HEK293 (cell line): ENCODE results near the gene DDX25.

ENCODE experiments used
- SP7 ChIP-seq: fragments of 450-650 bp; formaldehyde crosslinking; IDR thresholded peaks from 2 replicates; pipeline ENCODE4 v1.5.1; 2016; ENCODE audit warnings: missing biosample characterization, missing genetic modification characterization
- ZNF121 ChIP-seq: fragments of 450-650 bp; formaldehyde crosslinking; IDR thresholded peaks from 2 replicates; pipeline ENCODE4 v1.5.1; 2016; ENCODE audit warnings: missing biosample characterization, missing genetic modification characterization
- ZNF629 ChIP-seq: fragments of 450-650 bp; formaldehyde crosslinking; IDR thresholded peaks from 2 replicates; pipeline ENCODE4 v1.5.1; 2017; ENCODE audit warnings: missing biosample characterization, missing genetic modification characterization
- ZNF654 ChIP-seq: fragments of 450-650 bp; formaldehyde crosslinking; IDR thresholded peaks from 2 replicates; pipeline ENCODE4 v1.5.1; 2016; ENCODE audit warnings: low read depth, missing biosample characterization, missing genetic modification characterization
- ZNF830 ChIP-seq: fragments of 450-650 bp; IDR thresholded peaks from 2 replicates; pipeline ENCODE4 v1.5.0; 2018; ENCODE audit warnings: missing biosample characterization, missing genetic modification characterization, low read depth, mild to moderate bottlenecking, moderate library complexity
- TF ChIP-seq, protein P1 (sequence below): fragments of 450-650 bp; formaldehyde crosslinking; IDR thresholded peaks from 2 replicates; pipeline ENCODE4 v1.5.1; 2016; ENCODE audit warnings: missing biosample characterization, missing genetic modification characterization
- TF ChIP-seq, protein P2 (sequence below): fragments of 450-650 bp; formaldehyde crosslinking; IDR thresholded peaks from 2 replicates; pipeline ENCODE4 v1.5.1; 2016; ENCODE audit warnings: missing biosample characterization, missing genetic modification characterization
- TF ChIP-seq, protein P3 (sequence below): fragments of 450-650 bp; formaldehyde crosslinking; IDR thresholded peaks from 2 replicates; pipeline ENCODE4 v1.5.1; 2016; ENCODE audit warnings: missing biosample characterization, missing genetic modification characterization, low read depth
- TF ChIP-seq, protein P4 (sequence below): fragments of 450-650 bp; formaldehyde crosslinking; IDR thresholded peaks from 2 replicates; pipeline ENCODE4 v1.5.1; 2016; ENCODE audit warnings: missing biosample characterization, missing genetic modification characterization
- TF ChIP-seq, protein P5 (sequence below): fragments of 450-650 bp; formaldehyde crosslinking; IDR thresholded peaks from 2 replicates; pipeline ENCODE4 v1.5.0; 2017; ENCODE audit warnings: missing biosample characterization, missing genetic modification characterization, borderline replicate concordance
- TF ChIP-seq, protein P6 (sequence below): fragments of 450-650 bp; formaldehyde crosslinking; IDR thresholded peaks from 2 replicates; pipeline ENCODE4 v1.5.1; 2016; ENCODE audit warnings: missing biosample characterization, missing genetic modification characterization, low read depth

DDX25 gene

DNA sequence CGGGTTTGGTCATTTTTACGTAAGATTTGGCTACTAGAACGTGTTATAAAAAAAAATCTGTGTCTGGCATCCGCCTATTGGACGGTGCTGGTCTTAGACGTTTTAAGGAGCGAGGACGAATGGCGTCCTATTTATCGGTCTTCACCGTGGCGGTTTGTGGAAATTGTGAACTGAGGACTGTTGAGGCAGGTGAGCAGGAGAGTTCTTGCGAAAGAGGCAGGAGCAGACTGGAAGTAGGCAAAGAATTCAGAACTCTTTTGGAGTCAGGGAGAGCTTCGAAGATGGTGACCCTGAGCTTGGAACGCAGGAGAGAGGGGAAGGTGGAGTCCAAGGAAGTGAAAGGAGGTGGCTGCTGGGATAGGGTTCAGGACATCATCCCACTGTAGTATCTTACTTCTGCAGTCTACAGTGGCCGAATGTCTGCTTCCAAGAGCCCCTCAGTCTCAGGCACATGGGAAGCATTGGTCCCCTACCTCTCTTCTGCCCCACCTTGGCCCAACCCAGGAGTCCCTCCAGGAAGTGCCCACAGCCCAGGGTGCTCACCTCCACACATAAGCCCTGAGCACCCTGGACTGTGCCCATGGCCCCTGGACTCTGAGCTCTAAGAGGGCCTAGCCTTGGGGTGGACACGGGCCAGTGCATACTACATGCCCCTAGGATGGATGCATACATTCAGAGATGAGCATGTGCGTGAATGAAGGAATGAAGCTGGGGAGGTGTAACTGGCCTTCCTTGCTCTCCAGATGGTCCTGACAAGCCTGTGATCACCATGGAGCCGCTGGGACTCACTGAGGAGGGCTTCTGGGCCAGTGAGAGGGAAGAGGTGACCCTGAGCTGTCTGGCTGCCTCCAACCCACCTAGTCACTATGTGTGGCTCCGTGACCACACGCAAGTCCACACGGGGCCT lies 45.2 kb downstream of the DDX25 start (continued):
- TF ChIP-seq, protein P1, sequence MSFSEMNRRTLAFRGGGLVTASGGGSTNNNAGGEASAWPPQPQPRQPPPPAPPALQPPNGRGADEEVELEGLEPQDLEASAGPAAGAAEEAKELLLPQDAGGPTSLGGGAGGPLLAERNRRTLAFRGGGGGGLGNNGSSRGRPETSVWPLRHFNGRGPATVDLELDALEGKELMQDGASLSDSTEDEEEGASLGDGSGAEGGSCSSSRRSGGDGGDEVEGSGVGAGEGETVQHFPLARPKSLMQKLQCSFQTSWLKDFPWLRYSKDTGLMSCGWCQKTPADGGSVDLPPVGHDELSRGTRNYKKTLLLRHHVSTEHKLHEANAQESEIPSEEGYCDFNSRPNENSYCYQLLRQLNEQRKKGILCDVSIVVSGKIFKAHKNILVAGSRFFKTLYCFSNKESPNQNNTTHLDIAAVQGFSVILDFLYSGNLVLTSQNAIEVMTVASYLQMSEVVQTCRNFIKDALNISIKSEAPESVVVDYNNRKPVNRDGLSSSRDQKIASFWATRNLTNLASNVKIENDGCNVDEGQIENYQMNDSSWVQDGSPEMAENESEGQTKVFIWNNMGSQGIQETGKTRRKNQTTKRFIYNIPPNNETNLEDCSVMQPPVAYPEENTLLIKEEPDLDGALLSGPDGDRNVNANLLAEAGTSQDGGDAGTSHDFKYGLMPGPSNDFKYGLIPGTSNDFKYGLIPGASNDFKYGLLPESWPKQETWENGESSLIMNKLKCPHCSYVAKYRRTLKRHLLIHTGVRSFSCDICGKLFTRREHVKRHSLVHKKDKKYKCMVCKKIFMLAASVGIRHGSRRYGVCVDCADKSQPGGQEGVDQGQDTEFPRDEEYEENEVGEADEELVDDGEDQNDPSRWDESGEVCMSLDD (tag by site-specific recombination), result no peak
- no peak for TF ChIP-seq ZNF830
- TF ChIP-seq, protein P2, sequence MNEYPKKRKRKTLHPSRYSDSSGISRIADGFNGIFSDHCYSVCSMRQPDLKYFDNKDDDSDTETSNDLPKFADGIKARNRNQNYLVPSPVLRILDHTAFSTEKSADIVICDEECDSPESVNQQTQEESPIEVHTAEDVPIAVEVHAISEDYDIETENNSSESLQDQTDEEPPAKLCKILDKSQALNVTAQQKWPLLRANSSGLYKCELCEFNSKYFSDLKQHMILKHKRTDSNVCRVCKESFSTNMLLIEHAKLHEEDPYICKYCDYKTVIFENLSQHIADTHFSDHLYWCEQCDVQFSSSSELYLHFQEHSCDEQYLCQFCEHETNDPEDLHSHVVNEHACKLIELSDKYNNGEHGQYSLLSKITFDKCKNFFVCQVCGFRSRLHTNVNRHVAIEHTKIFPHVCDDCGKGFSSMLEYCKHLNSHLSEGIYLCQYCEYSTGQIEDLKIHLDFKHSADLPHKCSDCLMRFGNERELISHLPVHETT, result no peak
- no peak for TF ChIP-seq SP7 (tag by site-specific recombination)
- no peak for TF ChIP-seq ZNF654 (tag by site-specific recombination)
- TF ChIP-seq, protein P3, sequence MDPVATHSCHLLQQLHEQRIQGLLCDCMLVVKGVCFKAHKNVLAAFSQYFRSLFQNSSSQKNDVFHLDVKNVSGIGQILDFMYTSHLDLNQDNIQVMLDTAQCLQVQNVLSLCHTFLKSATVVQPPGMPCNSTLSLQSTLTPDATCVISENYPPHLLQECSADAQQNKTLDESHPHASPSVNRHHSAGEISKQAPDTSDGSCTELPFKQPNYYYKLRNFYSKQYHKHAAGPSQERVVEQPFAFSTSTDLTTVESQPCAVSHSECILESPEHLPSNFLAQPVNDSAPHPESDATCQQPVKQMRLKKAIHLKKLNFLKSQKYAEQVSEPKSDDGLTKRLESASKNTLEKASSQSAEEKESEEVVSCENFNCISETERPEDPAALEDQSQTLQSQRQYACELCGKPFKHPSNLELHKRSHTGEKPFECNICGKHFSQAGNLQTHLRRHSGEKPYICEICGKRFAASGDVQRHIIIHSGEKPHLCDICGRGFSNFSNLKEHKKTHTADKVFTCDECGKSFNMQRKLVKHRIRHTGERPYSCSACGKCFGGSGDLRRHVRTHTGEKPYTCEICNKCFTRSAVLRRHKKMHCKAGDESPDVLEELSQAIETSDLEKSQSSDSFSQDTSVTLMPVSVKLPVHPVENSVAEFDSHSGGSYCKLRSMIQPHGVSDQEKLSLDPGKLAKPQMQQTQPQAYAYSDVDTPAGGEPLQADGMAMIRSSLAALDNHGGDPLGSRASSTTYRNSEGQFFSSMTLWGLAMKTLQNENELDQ (tag by site-specific recombination), result no peak
- TF ChIP-seq ZNF629 (tag by site-specific recombination), result no peak
- no peak for TF ChIP-seq ZNF121 (tag by site-specific recombination)
- TF ChIP-seq, protein P4, sequence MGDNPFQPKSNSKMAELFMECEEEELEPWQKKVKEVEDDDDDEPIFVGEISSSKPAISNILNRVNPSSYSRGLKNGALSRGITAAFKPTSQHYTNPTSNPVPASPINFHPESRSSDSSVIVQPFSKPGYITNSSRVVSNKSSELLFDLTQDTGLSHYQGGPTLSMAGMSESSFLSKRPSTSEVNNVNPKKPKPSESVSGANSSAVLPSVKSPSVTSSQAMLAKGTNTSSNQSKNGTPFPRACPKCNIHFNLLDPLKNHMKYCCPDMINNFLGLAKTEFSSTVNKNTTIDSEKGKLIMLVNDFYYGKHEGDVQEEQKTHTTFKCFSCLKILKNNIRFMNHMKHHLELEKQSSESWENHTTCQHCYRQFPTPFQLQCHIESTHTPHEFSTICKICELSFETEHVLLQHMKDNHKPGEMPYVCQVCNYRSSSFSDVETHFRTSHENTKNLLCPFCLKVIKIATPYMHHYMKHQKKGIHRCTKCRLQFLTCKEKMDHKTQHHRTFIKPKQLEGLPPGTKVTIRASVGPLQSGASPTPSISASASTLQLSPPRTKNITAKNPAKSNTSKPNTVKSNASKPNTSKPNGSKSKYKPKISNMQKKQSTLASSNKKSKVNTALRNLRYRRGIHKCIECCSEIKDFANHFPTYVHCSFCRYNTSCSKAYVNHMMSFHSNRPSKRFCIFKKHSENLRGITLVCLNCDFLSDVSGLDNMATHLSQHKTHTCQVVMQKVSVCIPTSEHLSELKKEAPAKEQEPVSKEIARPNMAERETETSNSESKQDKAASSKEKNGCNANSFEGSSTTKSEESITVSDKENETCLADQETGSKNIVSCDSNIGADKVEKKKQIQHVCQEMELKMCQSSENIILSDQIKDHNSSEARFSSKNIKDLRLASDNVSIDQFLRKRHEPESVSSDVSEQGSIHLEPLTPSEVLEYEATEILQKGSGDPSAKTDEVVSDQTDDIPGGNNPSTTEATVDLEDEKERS, result no peak
- TF ChIP-seq, protein P5, sequence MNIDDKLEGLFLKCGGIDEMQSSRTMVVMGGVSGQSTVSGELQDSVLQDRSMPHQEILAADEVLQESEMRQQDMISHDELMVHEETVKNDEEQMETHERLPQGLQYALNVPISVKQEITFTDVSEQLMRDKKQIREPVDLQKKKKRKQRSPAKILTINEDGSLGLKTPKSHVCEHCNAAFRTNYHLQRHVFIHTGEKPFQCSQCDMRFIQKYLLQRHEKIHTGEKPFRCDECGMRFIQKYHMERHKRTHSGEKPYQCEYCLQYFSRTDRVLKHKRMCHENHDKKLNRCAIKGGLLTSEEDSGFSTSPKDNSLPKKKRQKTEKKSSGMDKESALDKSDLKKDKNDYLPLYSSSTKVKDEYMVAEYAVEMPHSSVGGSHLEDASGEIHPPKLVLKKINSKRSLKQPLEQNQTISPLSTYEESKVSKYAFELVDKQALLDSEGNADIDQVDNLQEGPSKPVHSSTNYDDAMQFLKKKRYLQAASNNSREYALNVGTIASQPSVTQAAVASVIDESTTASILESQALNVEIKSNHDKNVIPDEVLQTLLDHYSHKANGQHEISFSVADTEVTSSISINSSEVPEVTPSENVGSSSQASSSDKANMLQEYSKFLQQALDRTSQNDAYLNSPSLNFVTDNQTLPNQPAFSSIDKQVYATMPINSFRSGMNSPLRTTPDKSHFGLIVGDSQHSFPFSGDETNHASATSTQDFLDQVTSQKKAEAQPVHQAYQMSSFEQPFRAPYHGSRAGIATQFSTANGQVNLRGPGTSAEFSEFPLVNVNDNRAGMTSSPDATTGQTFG (tag by site-specific recombination), result no peak
- TF ChIP-seq, protein P6, sequence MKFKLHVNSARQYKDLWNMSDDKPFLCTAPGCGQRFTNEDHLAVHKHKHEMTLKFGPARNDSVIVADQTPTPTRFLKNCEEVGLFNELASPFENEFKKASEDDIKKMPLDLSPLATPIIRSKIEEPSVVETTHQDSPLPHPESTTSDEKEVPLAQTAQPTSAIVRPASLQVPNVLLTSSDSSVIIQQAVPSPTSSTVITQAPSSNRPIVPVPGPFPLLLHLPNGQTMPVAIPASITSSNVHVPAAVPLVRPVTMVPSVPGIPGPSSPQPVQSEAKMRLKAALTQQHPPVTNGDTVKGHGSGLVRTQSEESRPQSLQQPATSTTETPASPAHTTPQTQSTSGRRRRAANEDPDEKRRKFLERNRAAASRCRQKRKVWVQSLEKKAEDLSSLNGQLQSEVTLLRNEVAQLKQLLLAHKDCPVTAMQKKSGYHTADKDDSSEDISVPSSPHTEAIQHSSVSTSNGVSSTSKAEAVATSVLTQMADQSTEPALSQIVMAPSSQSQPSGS (tag by site-specific recombination), result no peak
